HG03064 (cell line): ENCODE data around the gene ZFP36.

ENCODE experiments used
- ATAC-seq: cut with Tn5 transposase; IDR thresholded peaks from one replicate; pipeline ENCODE4 v1.9.1; 2021; ENCODE audit warnings: low read depth; ENCODE audit not compliant: unreplicated experiment

The ZFP36 gene

GRCh38 chr19:39403331-39404312 lies 3.0 kb upstream of the ZFP36 start:
- ATAC-seq, result peak; percentile 24

GRCh38 chr19:39405261-39405957 lies 1.2 kb upstream of the ZFP36 start:
- ATAC-seq, result no peak

GRCh38 chr19:39405958-39406655 lies 540 bp upstream of the ZFP36 start:
- ATAC-seq, result no peak

- ATAC-seq, result no peak
These were observed 688 bp downstream of the ZFP36 start for GRCh38 chr19:39407410-39407659.

- ATAC-seq, result no peak
These were observed 1.2 kb downstream of the ZFP36 start for GRCh38 chr19:39407660-39408391.

GRCh38 chr19:39408392-39409207 lies 2.0 kb downstream of the ZFP36 start:
- ATAC-seq, result no peak

- ATAC-seq, result no peak
These were observed 2.8 kb downstream of the ZFP36 start for GRCh38 chr19:39409208-39410016.

GRCh38 chr19:39410017-39410830 lies 3.6 kb downstream of the ZFP36 start:
- no peak for ATAC-seq

- ATAC-seq, result no peak
These were observed 4.1 kb downstream of the ZFP36 start for GRCh38 chr19:39410831-39411080.

- no peak for ATAC-seq
These were observed 4.6 kb downstream of the ZFP36 start for GRCh38 chr19:39411081-39411831.

GRCh38 chr19:39411832-39412099 lies 5.1 kb downstream of the ZFP36 start:
- peak; percentile 27 for ATAC-seq

- ATAC-seq, result peak; percentile 31
These were observed 5.6 kb downstream of the ZFP36 start, which contains the start of gene PLEKHG2 for GRCh38 chr19:39412100-39412866. Gene PLEKHG2 (plus strand): TSS chr19:39412669. CDS start chr19:39414087, 1,418 bp downstream.

- no peak for ATAC-seq
These were observed 6.2 kb downstream of the ZFP36 start for GRCh38 chr19:39412867-39413271.

- no peak for ATAC-seq
These were observed 6.7 kb downstream of the ZFP36 start for GRCh38 chr19:39413272-39413910.

GRCh38 chr19:39413911-39414608 lies 7.4 kb downstream of the ZFP36 start:
- ATAC-seq, result no peak
